ENCODE results near the gene N4BP2.

The N4BP2 gene

GRCh38 chr4:40199179-40199670 lies 142.6 kb downstream of the N4BP2 start:
- no peak for TF ChIP-seq REST (IDR thresholded peaks at IDR 0.05; ENCODE audit: low read depth)
- TF ChIP-seq, protein P1, sequence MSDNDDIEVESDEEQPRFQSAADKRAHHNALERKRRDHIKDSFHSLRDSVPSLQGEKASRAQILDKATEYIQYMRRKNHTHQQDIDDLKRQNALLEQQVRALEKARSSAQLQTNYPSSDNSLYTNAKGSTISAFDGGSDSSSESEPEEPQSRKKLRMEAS (IDR thresholded peaks at IDR 0.05): no peak
- TF ChIP-seq EP300 (IDR thresholded peaks at IDR 0.05; ENCODE audit: borderline replicate concordance): no peak
- no peak for TF ChIP-seq USF1 (IDR thresholded peaks at IDR 0.05)
- TF ChIP-seq TAF1 (IDR thresholded peaks at IDR 0.05; ENCODE audit: low read depth): no peak
- TF ChIP-seq NFIC (IDR thresholded peaks at IDR 0.05): no peak
- no peak for TF ChIP-seq CEBPB (IDR thresholded peaks at IDR 0.05)
- no peak for TF ChIP-seq RAD21 (IDR thresholded peaks at IDR 0.05; ENCODE audit: low read depth)
- no peak for TF ChIP-seq TCF12 (IDR thresholded peaks at IDR 0.05; ENCODE audit: low read depth)
- no peak for TF ChIP-seq CREB1 (IDR thresholded peaks at IDR 0.05; ENCODE audit: low read depth)

DNA sequence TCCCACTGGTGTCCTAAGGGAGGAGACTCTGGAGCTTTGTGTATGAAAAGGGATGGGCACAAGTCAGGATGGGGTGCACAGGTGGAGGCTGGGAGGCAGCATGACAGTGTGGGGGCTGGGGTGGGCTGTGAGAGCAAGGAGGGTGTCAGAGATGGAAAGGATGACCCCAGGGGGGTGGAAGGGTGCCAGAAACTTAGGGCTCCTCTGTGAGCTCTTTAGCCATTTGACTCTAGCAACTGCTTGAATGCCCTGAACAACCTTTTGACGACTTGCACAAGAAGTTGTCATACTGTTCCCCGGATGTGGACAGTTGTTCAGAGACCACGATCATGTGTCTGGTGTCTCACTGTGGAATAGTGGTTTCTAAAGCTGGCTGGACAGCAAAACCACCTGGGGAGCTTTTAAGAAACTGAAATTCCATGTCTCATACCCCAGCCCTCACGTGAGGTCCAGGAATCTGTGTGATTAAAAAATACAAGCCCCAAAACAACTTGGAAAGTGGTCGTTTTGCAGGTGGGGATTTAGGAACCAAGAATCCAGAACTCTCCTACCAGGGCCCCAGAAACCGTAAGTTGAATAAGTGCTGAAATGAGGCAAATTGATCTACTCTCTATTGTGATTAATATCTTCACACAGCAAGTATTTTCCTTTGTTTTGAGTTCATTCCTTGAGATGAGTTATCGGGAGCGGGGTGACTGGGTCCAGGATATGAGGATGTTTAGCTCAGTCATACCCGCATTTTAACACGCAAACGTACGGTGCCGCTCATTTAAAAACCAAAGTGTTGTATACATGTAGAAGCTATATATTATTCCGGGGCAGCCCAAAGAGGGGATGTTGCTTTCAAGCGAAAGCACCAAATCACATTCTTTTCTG lies 143.6 kb downstream of the N4BP2 start:
- TF ChIP-seq EP300 (IDR thresholded peaks at IDR 0.05; ENCODE audit: borderline replicate concordance): no peak
- TF ChIP-seq TAF1 (IDR thresholded peaks at IDR 0.05; ENCODE audit: low read depth): no peak
- TF ChIP-seq NFIC (IDR thresholded peaks at IDR 0.05): no peak
- no peak for TF ChIP-seq TCF12 (IDR thresholded peaks at IDR 0.05; ENCODE audit: low read depth)
- no peak for TF ChIP-seq EGR1 (IDR thresholded peaks at IDR 0.05)
- no peak for TF ChIP-seq USF1 (IDR thresholded peaks at IDR 0.05)
- no peak for TF ChIP-seq REST (IDR thresholded peaks at IDR 0.05; ENCODE audit: low read depth)
- TF ChIP-seq CEBPB (IDR thresholded peaks at IDR 0.05): no peak
- no peak for TF ChIP-seq TEAD4 (IDR thresholded peaks at IDR 0.05)
- TF ChIP-seq, protein P1 (IDR thresholded peaks at IDR 0.05): no peak
- no peak for TF ChIP-seq CREB1 (IDR thresholded peaks at IDR 0.05; ENCODE audit: low read depth)
- no peak for TF ChIP-seq FOXM1 (IDR thresholded peaks at IDR 0.05; ENCODE audit: borderline replicate concordance, low read depth)
- no peak for TF ChIP-seq RAD21 (IDR thresholded peaks at IDR 0.05; ENCODE audit: low read depth)
- no peak for TF ChIP-seq ZBTB7A (IDR thresholded peaks at IDR 0.05; ENCODE audit: low read depth)
- no peak for TF ChIP-seq YY1 (IDR thresholded peaks at IDR 0.05; ENCODE audit: low read depth)

DNA sequence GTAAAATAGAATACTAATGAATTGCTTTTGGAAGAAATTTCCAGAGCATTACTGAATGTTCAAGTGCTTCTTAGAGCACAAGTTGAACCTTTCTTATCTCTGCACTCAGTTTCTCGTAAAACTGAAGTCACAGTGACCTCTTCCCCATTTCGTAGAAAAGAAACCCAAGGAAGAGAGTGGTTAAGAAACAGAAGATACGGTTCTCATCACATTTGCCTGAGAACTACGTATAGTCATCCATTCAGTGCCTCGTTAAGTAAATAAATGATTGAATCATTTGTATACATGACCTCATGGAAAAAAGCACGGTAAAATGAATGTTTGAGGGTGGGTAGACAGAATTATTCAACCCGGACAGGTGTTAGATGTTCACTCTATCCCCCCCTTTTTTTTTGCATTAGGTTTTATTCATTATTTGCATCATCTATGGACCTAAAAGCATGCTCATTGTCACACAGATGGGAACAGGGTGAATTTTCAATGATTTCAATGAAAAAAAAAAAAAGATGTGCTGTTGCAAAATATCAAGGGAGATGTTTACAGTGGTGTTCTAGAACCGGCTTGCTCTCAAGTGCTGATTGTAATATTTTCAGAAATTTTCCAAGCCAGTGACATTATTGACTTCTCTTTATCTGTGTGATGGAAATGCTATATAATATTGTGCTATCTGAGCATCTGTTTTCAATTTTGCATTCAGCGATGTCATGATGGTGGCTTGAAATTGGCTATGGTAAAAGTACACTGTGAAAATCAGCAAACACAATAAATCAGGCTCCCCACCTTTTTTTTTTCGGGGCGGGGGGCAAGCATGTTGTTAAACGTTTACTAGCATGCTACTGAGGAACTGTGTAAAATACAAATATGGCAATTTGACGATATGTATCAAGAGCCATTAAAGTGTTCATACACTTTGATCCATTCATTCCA lies 144.5 kb downstream of the N4BP2 start:
- TF ChIP-seq EGR1 (IDR thresholded peaks at IDR 0.05) (no peak), REST (IDR thresholded peaks at IDR 0.05; ENCODE audit: low read depth) (no peak), YY1 (IDR thresholded peaks at IDR 0.05; ENCODE audit: low read depth) (no peak), TEAD4 (IDR thresholded peaks at IDR 0.05) (no peak), TCF12 (IDR thresholded peaks at IDR 0.05; ENCODE audit: low read depth) (no peak), ZBTB7A (IDR thresholded peaks at IDR 0.05; ENCODE audit: low read depth) (no peak), NFIC (IDR thresholded peaks at IDR 0.05) (no peak), EP300 (IDR thresholded peaks at IDR 0.05; ENCODE audit: borderline replicate concordance) (no peak), CREB1 (IDR thresholded peaks at IDR 0.05; ENCODE audit: low read depth) (no peak), FOXM1 (IDR thresholded peaks at IDR 0.05; ENCODE audit: borderline replicate concordance, low read depth) (no peak), USF1 (IDR thresholded peaks at IDR 0.05) (no peak), RAD21 (IDR thresholded peaks at IDR 0.05; ENCODE audit: low read depth) (no peak), CEBPB (IDR thresholded peaks at IDR 0.05) (no peak), TAF1 (IDR thresholded peaks at IDR 0.05; ENCODE audit: low read depth) (no peak)
- TF ChIP-seq, protein P1 (IDR thresholded peaks at IDR 0.05): no peak

Data from Ishikawa (cell line).